ENCODE results near the gene AURKB. TPM values are rescaled to one million over a fixed set of nuclear protein-coding genes. Genes with fewer than 3 reads are reported as not detected.

AURKB gene
- total RNA-seq, 2 donors from 2014 or later: 1.4 to 1.5 TPM

Small RNAs within 50 kb of the gene (microRNA-seq; reads per million reads assigned to microRNA genes)
- 69.5 to 79.4 reads per million in 2 donors for gene MIR4521

Other genes with a start within 250 kb of the AURKB start
- gene GUCY2D, start 208.0 kb downstream of the AURKB start, total RNA-seq: under 1 TPM; 0.10 to 0.38 TPM
- gene ALOX15B, start 171.5 kb downstream of the AURKB start, total RNA-seq: under 1 TPM in 1 of 2 donors, not detected in 1; 0.39 TPM
- not detected for gene ALOX12B, start 122.9 kb downstream of the AURKB start, total RNA-seq
- not detected for gene ALOXE3, start 92.1 kb downstream of the AURKB start, total RNA-seq
- under 1 TPM; 0.38 to 0.47 TPM for gene HES7, start 86.5 kb downstream of the AURKB start, total RNA-seq
- 100 to 1,000 TPM; 125 to 134 TPM for gene PER1, start 58.2 kb downstream of the AURKB start, total RNA-seq
- gene VAMP2, start 47.6 kb downstream of the AURKB start, total RNA-seq: 10 to 100 TPM; 59.1 to 72.3 TPM
- gene TMEM107, start 34.2 kb downstream of the AURKB start, total RNA-seq: 1 to 10 TPM; 6.8 to 8.0 TPM
- gene BORCS6, start 20.4 kb downstream of the AURKB start, total RNA-seq: 1 to 10 TPM; 5.8 to 8.9 TPM
- gene CTC1, start 37.5 kb upstream of the AURKB start, total RNA-seq: 10 to 100 TPM; 16.0 to 16.6 TPM
- gene PFAS, start 38.7 kb upstream of the AURKB start, total RNA-seq: 10 to 100 TPM; 13.5 to 24.1 TPM
- gene RANGRF, start 78.1 kb upstream of the AURKB start, total RNA-seq: 10 to 100 TPM; 23.3 to 25.7 TPM
- 1 to 10 TPM; 2.2 to 2.8 TPM for gene SLC25A35, start 84.8 kb upstream of the AURKB start, total RNA-seq
- 10 to 100 TPM; 14.3 to 27.4 TPM for gene ARHGEF15, start 99.7 kb upstream of the AURKB start, total RNA-seq
- gene ODF4, start 129.3 kb upstream of the AURKB start, total RNA-seq: not detected
- gene RPL26, start 172.6 kb upstream of the AURKB start, total RNA-seq: 1,000 to 10,000 TPM; 1,025 to 1,062 TPM
- gene RNF222, start 187.3 kb upstream of the AURKB start, total RNA-seq: not detected
- 10 to 100 TPM; 27.8 to 48.8 TPM for gene NDEL1, start 225.3 kb upstream of the AURKB start, total RNA-seq

All from left cardiac atrium (tissue), 2 donors.